AG10803 (cell line): ENCODE measurements around the gene HOXA11.

ENCODE experiments used
- DNase-seq: peaks from one replicate; pipeline ENCODE4 v3.0.0; 2010; ENCODE audit warnings: low read depth
- H3K4me3 ChIP-seq: 2 replicates; pipeline ENCODE4 v1.5.1; 2011; ENCODE audit warnings: mild to moderate bottlenecking, low read length, control low read depth
- TF ChIP-seq, protein P1 (sequence below): conservative IDR thresholded peaks from 2 replicates; pipeline ENCODE4 v1.5.1; 2011; ENCODE audit warnings: mild to moderate bottlenecking, low read length, control low read depth, inconsistent platforms

HOXA11 gene

GRCh38 chr7:27197137-27198042 lies 12.4 kb upstream of the HOXA11 start:
- DNase-seq, result no peak
- TF ChIP-seq, protein P1, sequence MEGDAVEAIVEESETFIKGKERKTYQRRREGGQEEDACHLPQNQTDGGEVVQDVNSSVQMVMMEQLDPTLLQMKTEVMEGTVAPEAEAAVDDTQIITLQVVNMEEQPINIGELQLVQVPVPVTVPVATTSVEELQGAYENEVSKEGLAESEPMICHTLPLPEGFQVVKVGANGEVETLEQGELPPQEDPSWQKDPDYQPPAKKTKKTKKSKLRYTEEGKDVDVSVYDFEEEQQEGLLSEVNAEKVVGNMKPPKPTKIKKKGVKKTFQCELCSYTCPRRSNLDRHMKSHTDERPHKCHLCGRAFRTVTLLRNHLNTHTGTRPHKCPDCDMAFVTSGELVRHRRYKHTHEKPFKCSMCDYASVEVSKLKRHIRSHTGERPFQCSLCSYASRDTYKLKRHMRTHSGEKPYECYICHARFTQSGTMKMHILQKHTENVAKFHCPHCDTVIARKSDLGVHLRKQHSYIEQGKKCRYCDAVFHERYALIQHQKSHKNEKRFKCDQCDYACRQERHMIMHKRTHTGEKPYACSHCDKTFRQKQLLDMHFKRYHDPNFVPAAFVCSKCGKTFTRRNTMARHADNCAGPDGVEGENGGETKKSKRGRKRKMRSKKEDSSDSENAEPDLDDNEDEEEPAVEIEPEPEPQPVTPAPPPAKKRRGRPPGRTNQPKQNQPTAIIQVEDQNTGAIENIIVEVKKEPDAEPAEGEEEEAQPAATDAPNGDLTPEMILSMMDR, result no peak
- H3K4me3 ChIP-seq, result no peak overlapping the region

- TF ChIP-seq, protein P1, result peak; percentile 90
- H3K4me3 ChIP-seq, result no peak overlapping the region
- peak; percentile 70 for DNase-seq
These were observed 11.3 kb upstream of the HOXA11 start for GRCh38 chr7:27196287-27196767.

GRCh38 chr7:27194686-27195379 lies 9.8 kb upstream of the HOXA11 start:
- DNase-seq, result no peak
- H3K4me3 ChIP-seq, result no peak overlapping the region
- TF ChIP-seq, protein P1, result no peak

GRCh38 chr7:27194002-27194352 lies 8.9 kb upstream of the HOXA11 start:
- H3K4me3 ChIP-seq, result no peak overlapping the region
- DNase-seq, result no peak
- TF ChIP-seq, protein P1, result no peak

DNA sequence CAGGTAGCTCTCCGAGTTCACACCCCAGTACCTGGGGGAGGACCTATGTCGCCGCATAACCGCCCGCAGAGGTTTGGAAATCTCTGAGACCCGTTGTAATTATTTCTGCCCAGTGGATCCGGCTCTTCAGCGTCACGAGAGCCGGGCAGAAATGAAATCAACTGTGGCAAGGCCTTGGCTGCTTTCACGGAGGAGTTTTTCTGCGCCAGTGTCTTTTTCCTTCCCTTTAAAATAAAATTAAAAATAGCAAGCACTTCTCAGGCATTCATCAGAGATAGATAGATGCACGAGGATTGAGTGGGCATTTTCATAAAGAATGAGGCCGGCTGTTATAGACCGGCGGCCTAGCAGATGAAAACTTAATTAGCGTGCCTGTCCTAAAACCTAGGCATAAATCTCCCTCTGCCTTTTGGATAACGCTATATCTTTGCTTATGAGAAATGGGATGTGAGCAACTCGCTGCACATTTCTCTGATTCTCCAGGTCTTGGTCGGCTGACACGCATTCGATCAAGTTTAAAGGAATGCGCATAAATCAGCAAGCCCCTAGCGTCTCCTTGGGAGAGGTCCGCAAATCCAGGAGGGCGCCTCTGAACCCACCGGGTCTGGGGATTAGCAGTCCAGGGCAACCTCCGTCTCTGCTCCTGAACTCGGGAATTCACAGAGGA lies 8.4 kb upstream of the HOXA11 start:
- TF ChIP-seq, protein P1, result no peak
- DNase-seq, result no peak
- H3K4me3 ChIP-seq, result no peak overlapping the region

DNA sequence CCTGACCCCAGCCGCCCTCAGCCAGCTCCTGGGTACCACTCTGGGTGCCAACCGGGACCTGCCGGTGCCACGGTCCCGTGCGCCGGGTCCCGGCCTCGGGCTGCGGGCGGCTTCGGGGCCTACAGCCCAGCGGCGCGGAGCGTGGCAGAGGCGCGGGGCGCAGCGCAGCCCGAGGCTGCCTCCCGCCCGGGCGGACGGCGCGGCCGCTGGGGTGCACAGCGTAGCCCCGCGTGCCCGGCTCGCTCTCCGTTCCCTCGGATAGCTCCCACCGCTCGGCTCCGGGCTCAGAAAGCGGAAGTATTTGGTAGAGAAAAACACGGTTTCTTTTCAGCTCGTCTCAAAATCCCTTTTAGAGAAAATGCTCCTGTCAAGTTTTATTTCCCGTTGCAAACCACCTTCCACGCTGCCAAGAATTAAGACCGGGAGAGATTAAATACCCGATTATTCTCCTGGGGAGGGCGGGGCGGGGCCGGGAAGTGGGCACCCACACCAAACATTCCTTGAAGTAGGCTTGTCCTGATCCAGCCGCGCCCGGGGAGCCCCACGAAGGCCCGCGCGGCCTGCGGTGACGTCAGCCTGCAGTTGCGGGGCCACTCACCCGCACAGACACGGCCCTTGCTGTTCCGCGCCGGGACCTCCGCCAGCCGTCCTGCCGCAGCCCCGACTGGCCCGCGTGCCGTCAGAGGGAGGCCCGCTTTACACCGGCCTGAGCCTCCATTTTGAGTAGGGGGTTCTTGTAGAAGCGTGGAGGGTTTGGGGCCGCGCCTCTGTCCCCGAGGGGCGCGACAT lies 7.7 kb upstream of the HOXA11 start:
- no peak for DNase-seq
- H3K4me3 ChIP-seq, result peak overlapping the region; percentile 30
- TF ChIP-seq, protein P1, result no peak
